PC-3 (cell line): ENCODE measurements around the gene SLC12A9. TPM values are rescaled to one million over a fixed set of nuclear protein-coding genes. Genes with fewer than 3 reads are reported as not detected.

ENCODE experiments used
- ATAC-seq: fragments of 200-7000 bp; cut with Tn5 transposase; 2 replicates; pipeline ENCODE4 v1.9.1; 2020; ENCODE audit warnings: mild to moderate bottlenecking, moderate library complexity
- BruUV-seq: library from RNA; stranded (reverse); fragments of 400-500 nt; replicated peaks from 2 replicates; lab custom pipeline; 2021; lab: Mats Ljungman, UMichigan
- CTCF ChIA-PET: fragments of 300-600 bp; sonication (Branson Sonifier 250); formaldehyde crosslinking; loops from one replicate; lab custom pipeline; 2022; ENCODE audit warnings: antibody characterized with exemption; lab: Charles Lee
- POLR2A ChIA-PET: fragments of 300-600 bp; sonication (Branson Sonifier 250); formaldehyde crosslinking; loops from one replicate; lab custom pipeline; 2022; ENCODE audit warnings: antibody characterized with exemption; ENCODE audit not compliant: unreplicated experiment; lab: Charles Lee
- DNase-seq: peaks from one replicate; pipeline ENCODE4 v3.0.0-alpha.2; 2015
- H2AFZ ChIP-seq: fragments of 300-600 bp; sonication (generic); 2 replicates; pipeline ENCODE4 v1.6.0; 2016; ENCODE audit warnings: antibody characterized with exemption, low read length
- H3F3A ChIP-seq: fragments of 300-600 bp; sonication (generic); one replicate; pipeline ENCODE4 v1.6.0; 2017; ENCODE audit warnings: antibody characterized with exemption, low read length, control low read depth, mild to moderate bottlenecking; ENCODE audit not compliant: unreplicated experiment
- H3K27ac ChIP-seq: fragments of 300-600 bp; sonication (generic); 2 replicates; pipeline ENCODE4 v1.5.1; 2016; ENCODE audit warnings: mild to moderate bottlenecking, low read length
- H3K27me3 ChIP-seq: fragments of 300-600 bp; sonication (generic); 2 replicates; pipeline ENCODE4 v1.6.1; 2016; ENCODE audit warnings: low read length, mixed read lengths
- H3K36me3 ChIP-seq: fragments of 300-600 bp; sonication (generic); 2 replicates; pipeline ENCODE4 v1.6.1; 2016; ENCODE audit warnings: low read depth, mixed run types, low read length, mixed read lengths
- H3K4me1 ChIP-seq: fragments of 300-600 bp; sonication (generic); 2 replicates; pipeline ENCODE4 v1.5.1; 2016; ENCODE audit warnings: low read length; ENCODE audit not compliant: insufficient read depth
- H3K4me2 ChIP-seq: fragments of 300-600 bp; sonication (generic); 2 replicates; pipeline ENCODE4 v1.6.0; 2016; ENCODE audit warnings: low read length
- H3K4me3 ChIP-seq: fragments of 300-600 bp; sonication (generic); 2 replicates; pipeline ENCODE4 v1.5.1; 2016; ENCODE audit warnings: mild to moderate bottlenecking, low read length, mixed read lengths
- H3K79me2 ChIP-seq: fragments of 300-600 bp; sonication (generic); 2 replicates; pipeline ENCODE4 v1.6.1; 2017; ENCODE audit warnings: low read length, mixed read lengths
- H3K9ac ChIP-seq: fragments of 300-600 bp; sonication (generic); 2 replicates; pipeline ENCODE4 v1.6.0; 2016; ENCODE audit warnings: mild to moderate bottlenecking, low read length
- H3K9me2 ChIP-seq: fragments of 300-600 bp; sonication (generic); replicated peaks from 2 replicates; pipeline ENCODE4 v1.6.1; 2016; ENCODE audit warnings: mixed run types, low read length, mixed read lengths
- H3K9me3 ChIP-seq: fragments of 300-600 bp; sonication (generic); 2 replicates; pipeline ENCODE4 v1.6.1; 2016; ENCODE audit warnings: low read length, mixed read lengths
- H4K20me1 ChIP-seq: fragments of 300-600 bp; sonication (generic); 2 replicates; pipeline ENCODE4 v1.6.1; 2016; ENCODE audit warnings: low read length, mixed read lengths
- EZH2 ChIP-seq: fragments of 300-600 bp; sonication (generic); IDR thresholded peaks from one replicate; pipeline ENCODE4 v1.6.1; 2017; ENCODE audit warnings: antibody characterized with exemption, mild to moderate bottlenecking, low read length; ENCODE audit not compliant: unreplicated experiment
- EZH2phosphoT487 ChIP-seq: fragments of 300-600 bp; sonication (generic); IDR thresholded peaks from 2 replicates; pipeline ENCODE4 v1.6.1; 2018; ENCODE audit warnings: mild to moderate bottlenecking, antibody characterized with exemption, low read length, borderline replicate concordance
- intact Hi-C: fragments of 100-400 bp; cut with micrococcal nuclease; formaldehyde crosslinking; loops from 2 replicates; pipeline ENCODE4 v1.9.0; 2023
- total RNA-seq: library from RNA; depleted of rRNA; stranded (reverse); fragments of >200 nt; gene quantifications from 2 replicates; pipeline ENCODE4 v1.2.3, GENCODE V29; 2014
- TF ChIP-seq, protein P1 (sequence below): fragments of 300-600 bp; sonication (generic); conservative IDR thresholded peaks from 2 replicates; pipeline ENCODE4 v1.5.1; 2017; ENCODE audit warnings: antibody characterized with exemption, low read depth, mild to moderate bottlenecking, low read length

The SLC12A9 gene
- total RNA-seq, 1 experiment from 2014 or later: 31.2 TPM

DNA sequence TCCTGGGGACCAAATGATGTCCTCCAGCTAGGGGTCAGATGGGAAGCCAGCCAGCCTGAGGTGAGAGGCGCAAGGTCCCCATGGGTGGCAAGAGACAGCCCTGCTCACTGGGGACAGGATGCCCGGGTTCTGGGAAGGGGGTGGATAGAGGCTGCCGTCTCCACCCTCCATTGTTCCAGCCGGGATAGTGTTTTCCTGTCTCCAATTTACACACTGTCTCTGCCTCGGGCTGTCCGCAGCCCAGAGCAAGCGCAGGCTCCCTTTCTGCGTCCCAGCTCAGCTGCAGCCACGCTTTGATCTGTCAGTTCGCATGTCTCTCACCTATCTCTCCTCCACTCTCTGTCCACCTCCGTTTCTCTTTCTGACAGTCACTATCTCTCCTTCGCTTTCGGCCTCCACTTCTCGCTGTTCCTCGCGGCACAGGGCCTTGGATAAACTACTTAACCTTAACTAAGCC is 27.3 kb upstream of the SLC12A9 start:
- Histone ChIP-seq H2AFZ (peak overlapping the region; percentile 20; the same call in 1 of the 2 replicates), H3K4me2 (peak overlapping the region; percentile 86), H4K20me1 (peaks cover 5% of the 10 kb centered on the region; the same call in 1 of the 2 replicates), H3K9me3 (no peaks in the 10 kb centered on the region), H3K9ac (peak overlapping the region; percentile 76), H3K9me2 (no peaks in the 10 kb centered on the region), H3F3A (no peaks in the 10 kb centered on the region), H3K36me3 (peaks cover 20% of the 10 kb centered on the region), H3K27ac (peak overlapping the region; percentile 57), H3K4me1 (peaks cover 5% of the 10 kb centered on the region; the same call in 1 of the 2 replicates), H3K79me2 (peaks cover 42% of the 10 kb centered on the region), H3K27me3 (no peaks in the 10 kb centered on the region), H3K4me3 (peak overlapping the region; percentile 99)
- TF ChIP-seq, protein P1, sequence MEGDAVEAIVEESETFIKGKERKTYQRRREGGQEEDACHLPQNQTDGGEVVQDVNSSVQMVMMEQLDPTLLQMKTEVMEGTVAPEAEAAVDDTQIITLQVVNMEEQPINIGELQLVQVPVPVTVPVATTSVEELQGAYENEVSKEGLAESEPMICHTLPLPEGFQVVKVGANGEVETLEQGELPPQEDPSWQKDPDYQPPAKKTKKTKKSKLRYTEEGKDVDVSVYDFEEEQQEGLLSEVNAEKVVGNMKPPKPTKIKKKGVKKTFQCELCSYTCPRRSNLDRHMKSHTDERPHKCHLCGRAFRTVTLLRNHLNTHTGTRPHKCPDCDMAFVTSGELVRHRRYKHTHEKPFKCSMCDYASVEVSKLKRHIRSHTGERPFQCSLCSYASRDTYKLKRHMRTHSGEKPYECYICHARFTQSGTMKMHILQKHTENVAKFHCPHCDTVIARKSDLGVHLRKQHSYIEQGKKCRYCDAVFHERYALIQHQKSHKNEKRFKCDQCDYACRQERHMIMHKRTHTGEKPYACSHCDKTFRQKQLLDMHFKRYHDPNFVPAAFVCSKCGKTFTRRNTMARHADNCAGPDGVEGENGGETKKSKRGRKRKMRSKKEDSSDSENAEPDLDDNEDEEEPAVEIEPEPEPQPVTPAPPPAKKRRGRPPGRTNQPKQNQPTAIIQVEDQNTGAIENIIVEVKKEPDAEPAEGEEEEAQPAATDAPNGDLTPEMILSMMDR: no peak
- TF ChIP-seq EZH2phosphoT487: no peak
- no peak for TF ChIP-seq EZH2
- POLR2A ChIA-PET: no interaction called here
- no TSS peak for BruUV-seq
- CTCF ChIA-PET: interaction anchor here (0.6 to 1.2 kb wide), 4 partner anchors 23 to 120 kb away, joined by 3 to 6 read pairs (median 6); partner anchors contain the start of genes POP7 and UFSP1
- intact Hi-C loops: loop anchor here (5.0 kb wide), 1 partner anchor 118 kb away; the partner anchor contains the start of gene POP7
- peak; percentile 58 for DNase-seq
- peak; percentile 52 for ATAC-seq

DNA sequence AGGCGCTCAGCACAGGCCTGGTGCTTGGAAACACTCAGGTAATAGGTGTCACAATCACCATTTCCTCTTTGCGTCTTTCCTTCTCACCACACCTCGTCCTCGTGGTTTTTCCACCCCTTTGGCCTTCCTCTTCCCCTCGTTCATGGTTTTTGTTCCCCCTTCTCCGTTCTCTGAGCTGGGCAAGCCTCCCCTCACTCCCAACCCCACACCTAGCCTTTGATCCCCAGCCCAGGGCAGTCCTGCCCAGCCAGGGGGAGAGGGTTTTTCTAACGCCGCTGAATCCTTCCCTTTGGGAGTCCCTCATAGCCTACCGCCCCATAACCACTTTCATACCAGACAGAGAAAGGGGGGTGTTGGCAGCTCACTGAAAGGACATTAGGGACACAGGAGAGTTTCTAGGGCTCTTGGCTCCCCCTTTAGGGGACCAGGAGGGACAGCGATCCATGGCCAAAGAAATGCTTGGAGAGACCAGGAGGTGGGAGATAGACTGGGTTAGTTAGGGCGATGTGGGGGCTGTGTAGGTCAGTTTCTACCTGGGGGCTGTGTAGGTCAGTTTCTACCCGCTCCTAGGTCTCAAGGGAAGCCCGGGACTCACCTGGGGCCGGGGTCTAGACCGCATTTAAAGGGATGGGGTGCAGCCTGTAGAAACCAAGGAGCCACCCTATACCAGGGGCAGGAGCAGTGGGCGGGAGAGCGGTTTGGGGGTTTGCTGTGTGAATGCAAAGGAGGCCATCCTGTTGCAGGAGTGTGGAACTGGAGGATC is 26.6 kb upstream of the SLC12A9 start:
- ChIA-PET POLR2A (interaction anchor here (0.6 kb wide), 1 partner anchor 31 kb away, joined by 3 read pairs; no protein-coding TSS in a partner anchor), CTCF (interaction anchor here (0.6 to 1.2 kb wide), 4 partner anchors 24 to 120 kb away, joined by 3 to 6 read pairs (median 6); partner anchors contain the start of genes POP7 and UFSP1)
- peak overlapping the region; percentile 80 for H2AFZ ChIP-seq
- TF ChIP-seq, protein P1: peak; percentile 58
- no peak for TF ChIP-seq EZH2phosphoT487
- no peaks in the 10 kb centered on the region for H3F3A ChIP-seq
- peak overlapping the region; percentile 99 for H3K4me3 ChIP-seq
- peaks cover 5% of the 10 kb centered on the region; the same call in 1 of the 2 replicates for H3K4me1 ChIP-seq
- H4K20me1 ChIP-seq: peaks cover 5% of the 10 kb centered on the region; the same call in 1 of the 2 replicates
- DNase-seq (peak; percentile 40), ATAC-seq (peak; percentile 11)
- intact Hi-C loops: loop anchor here (1.0 to 5.0 kb wide), 2 partner anchors 23 to 119 kb away; partner anchors contain the start of gene POP7
- peaks cover 42% of the 10 kb centered on the region for H3K79me2 ChIP-seq
- H3K9me3 ChIP-seq: no peaks in the 10 kb centered on the region
- H3K36me3 ChIP-seq: peaks cover 16% of the 10 kb centered on the region
- H3K27ac ChIP-seq: peak overlapping the region; percentile 57
- peak overlapping the region; percentile 76 for H3K9ac ChIP-seq
- no peaks in the 10 kb centered on the region for H3K9me2 ChIP-seq
- H3K27me3 ChIP-seq: no peaks in the 10 kb centered on the region
- peak overlapping the region; percentile 86 for H3K4me2 ChIP-seq
- TSS peak; percentile 62 for BruUV-seq
